GM21390 (cell line): ENCODE data around the gene STEAP3.

Experiments used
- ATAC-seq: cut with Tn5 transposase; IDR thresholded peaks from one replicate; pipeline ENCODE4 v1.9.1; 2021; ENCODE audit not compliant: unreplicated experiment

Gene STEAP3

GRCh38 chr2:119197529-119198239, 25.9 kb upstream of the STEAP3 start:
- ATAC-seq = no peak

DNA sequence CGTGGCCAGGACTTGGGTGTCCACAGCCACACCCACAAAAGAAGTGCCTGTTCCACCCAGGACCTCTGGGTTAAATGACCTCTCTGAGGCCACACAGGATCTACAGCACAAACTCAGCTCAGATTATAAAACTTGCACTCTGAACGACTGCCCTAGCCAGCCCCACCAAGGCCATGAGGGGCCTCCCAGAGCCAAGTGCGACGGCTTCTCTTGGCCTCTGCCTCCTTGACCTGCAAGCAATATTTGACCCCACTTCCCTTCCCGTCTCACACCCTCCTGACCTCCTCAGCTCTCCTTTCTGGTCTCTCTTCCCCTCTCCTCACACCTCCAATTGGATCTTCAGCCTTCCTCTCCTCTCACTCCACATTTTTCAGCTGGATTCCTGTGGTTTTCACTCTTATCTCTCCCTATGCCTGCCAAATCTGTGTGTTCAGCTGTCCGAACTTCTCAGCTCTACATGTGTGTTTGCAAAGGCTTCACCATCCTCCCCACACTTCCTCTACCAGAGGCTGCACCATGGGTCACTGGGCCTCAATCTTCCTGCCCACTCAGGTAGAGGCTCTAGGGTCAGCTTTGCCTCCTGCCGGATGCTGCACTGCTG, 25.3 kb upstream of the STEAP3 start:
- no peak for ATAC-seq

GRCh38 chr2:119201815-119202214, 21.8 kb upstream of the STEAP3 start:
- ATAC-seq = no peak

DNA sequence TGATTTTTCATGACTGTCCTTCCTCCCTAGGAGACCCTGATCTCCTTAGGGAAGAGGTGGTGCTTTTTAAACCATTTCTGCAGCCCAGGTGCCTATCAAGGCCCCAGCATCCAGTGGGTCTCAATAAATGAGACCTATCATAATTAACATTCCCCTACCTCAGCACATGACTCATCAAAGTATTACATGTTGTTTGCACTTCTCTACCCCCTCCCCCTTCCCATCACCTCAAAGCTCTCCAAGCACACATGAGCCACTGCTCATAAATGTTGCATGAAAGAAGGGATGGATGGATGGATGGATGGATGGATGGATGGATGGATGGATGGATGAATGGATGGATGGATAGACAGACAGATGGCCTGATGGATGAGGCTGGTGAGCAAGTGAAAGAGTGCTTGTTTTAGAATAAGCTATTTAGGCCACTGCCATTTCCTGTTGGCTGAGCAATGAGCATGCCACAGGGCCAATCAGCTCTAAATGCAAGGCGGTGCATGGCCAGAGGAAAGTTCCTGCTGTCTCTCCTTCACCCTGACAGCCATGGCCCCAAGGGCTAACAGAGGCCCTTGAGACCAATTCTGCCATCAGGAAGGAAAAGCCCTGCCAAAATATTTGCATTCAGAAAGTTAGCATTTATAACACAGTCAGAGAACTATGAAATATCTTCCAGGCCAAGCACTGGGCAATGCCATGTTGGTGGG, 20.9 kb upstream of the STEAP3 start:
- no peak for ATAC-seq

DNA sequence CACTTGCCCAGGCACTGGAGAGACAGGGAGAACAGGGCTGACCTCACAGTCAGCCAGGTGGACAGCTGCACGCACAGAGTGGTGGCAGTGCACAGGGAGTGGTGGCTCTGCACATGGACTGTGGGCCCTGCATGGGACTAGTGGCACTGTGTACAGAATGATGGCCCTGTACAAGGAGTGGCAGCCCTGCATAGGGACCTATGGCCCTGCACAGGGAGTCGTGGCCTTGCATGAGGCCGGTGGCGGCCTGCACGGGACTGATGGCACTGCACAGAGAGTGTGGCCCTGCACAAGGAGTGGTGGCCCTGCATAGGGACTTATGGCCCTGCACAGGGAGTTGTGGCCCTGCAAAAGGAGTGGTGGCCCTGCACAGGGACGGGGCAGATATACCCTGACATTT, 19.1 kb upstream of the STEAP3 start:
- ATAC-seq = no peak

- no peak for ATAC-seq
Measured at GRCh38 chr2:119205001-119205706, 18.5 kb upstream of the STEAP3 start.

DNA sequence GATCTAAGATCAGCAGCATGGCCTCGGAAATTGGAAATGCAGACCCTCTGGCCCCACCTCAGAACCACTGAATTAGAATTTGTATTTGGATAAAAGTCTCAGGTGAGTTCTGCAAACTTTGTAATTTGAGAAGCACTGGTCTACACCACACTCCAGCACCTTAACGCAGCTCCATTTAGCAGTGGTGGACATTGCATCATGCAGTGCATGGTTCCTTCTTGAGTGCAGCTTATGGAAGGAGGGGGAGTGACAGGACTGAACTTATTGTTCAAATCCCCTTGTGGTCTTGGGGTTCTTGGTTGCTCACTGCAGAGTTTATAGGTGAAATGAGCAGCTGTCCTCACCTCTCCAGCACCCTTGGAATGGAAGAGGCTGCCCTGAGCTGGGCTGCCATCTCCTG, 17.4 kb upstream of the STEAP3 start:
- ATAC-seq = no peak

DNA sequence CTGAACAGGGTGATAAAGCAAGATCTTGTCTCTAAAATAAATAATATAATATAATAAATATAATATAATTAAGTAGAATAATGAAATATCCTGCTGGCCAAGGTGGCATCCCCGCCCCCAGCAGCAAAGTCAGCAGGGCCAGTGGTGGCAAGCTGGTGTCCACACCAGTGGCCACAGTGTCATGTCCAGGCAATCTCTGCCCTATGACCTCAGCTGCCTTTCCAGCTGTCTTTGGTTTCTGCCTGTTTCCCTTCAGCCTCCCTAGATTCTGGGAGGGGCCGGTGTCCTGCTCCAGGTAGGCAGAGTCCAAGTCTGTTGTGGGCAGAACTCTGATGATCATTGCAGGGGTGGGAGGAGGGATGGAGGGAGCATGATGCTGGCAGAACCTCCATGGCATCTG, 16.2 kb upstream of the STEAP3 start:
- ATAC-seq = no peak

- ATAC-seq = no peak
Measured at GRCh38 chr2:119208791-119209203, 14.8 kb upstream of the STEAP3 start.

GRCh38 chr2:119212139-119212800, 11.4 kb upstream of the STEAP3 start:
- no peak for ATAC-seq

GRCh38 chr2:119214453-119215037, 9.1 kb upstream of the STEAP3 start:
- ATAC-seq = no peak

DNA sequence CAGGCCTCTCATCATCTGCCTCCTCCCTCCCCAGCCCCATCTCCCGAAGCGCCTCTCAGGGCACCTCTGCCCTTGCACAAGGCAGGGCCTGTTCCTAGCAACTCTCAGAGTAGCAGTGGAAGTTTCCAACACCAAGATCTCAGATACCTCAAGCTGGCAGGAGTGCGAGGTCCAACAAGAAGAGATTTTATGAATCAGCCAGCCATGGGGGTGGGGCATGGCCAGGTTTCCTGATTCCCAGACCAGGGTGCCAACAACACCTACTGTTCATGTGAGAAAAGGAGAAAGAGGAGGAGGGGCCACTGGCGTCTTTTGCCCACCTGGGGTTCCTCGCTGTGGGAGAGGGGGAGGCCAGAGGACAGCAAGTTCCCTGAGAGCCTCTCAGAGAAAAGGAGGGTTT, 6.6 kb upstream of the STEAP3 start:
- no peak for ATAC-seq

GRCh38 chr2:119218478-119219064, 5.1 kb upstream of the STEAP3 start:
- no peak for ATAC-seq

GRCh38 chr2:119219873-119220272, 3.8 kb upstream of the STEAP3 start:
- ATAC-seq = no peak

DNA sequence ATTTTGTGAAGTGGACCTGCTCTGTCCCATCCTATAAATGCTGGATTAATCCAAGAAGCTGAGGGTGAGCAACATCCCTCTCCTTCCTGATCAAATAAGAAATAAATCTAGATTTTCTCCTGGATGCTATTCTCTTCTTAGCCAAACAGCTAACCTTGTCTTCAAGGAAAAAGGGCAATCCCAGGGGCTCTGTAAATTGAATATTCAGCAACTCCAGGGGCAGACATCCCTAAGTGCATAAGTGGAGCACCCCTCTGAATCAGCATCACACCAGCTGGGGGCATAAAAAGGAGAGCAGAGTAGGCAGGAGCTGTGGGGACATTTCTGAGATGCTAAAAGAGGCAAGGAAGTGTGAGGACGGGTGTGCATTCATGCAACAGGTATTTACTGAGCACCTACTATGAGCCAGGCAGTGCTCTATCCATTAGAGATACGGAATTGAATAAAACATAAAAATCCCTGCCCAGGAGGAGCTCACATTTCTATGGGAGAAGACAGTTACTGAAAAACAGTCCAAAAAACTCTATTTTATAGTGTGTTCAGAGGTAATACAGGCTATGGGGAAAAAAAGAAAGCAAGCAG, 2.8 kb upstream of the STEAP3 start:
- no peak for ATAC-seq

DNA sequence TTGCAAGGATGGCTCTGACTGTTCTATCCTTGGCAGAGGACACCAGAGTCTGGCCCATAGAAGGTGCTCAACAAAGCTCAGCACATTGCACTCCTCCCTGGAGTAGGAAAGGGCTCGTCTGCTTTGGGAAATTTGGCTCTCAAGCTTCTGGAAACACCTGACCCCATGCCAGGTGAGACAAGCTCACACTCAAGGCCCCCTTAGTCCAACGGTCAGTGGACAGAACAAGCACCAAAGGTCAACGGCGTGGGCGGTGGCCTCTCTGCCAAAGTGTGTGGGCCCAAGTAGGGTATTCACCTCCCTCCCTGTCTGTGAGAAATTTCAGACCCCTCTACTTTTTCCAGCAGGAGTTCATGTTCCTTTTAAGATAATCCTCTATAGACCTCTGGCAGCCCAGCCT, 2.0 kb upstream of the STEAP3 start:
- ATAC-seq = no peak

- no peak for ATAC-seq
Measured at GRCh38 chr2:119222213-119222612, 1.4 kb upstream of the STEAP3 start.

DNA sequence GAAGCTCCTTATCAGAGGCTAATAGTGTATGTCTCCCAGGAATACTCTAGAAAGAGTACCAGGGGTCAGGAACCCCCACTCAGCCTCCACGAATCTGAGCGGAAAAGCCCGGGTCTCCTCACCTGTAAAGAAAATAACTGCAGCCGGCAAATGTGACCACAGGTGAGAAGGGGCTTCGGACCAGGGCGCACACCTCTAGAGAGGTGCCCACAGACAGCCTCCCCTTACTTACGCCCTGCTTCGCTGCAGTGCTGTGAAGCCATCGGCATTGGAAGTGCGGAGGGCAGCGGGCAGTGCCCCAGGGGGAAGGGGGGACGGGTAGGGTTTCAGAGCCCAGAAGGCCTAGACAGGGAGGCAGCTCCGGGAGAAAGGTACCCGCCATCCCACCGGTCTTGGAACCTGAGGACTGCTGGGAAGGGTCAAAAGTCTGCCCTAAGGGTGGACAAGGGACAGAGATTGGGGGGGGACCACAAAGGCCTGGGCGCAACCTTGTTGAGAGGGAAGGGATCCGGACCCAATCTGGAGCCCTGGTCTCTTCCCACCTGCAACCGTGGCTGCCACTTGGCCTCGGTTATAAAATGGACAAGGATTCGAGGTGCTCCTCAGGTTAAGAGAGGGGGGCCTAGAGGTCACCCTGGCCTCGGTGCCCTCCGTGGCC, 642 bp upstream of the STEAP3 start:
- ATAC-seq = no peak

DNA sequence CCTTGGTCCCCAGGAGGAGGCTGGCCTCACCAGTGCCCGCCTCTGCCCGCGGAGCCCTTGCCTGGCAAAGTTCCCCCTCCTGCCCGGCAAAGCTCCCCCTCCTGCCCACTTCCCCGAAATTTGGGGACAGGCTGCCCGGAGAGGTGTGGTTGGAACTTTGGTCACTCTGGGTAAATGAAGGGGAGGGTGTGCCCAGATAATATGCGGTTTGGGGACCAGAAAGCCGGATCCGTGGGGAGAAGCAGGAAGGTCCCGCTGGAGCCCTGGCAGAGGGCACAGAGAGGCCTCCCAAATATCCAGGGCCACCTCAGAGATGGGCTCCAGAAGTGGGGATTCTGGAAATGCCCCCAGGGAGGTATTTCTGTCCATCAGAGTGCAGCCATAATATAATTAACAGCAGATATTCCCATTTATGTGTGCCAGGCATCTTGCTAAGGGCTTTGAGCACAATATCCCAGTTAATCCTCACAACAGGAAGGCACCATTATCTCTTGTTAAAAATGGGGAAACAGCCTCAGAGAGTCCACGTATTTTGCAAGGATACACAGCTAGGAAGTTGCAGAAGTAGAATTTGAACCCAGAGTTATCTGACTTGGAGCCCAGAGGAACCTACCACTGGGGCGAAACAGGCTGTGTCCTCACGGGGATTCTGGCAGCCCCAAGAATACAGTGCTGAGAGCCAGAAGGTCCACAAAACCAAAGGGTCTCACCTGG, 914 bp downstream of the STEAP3 start:
- ATAC-seq = no peak
